GM12878 (cell line): ENCODE measurements around the gene RIPOR1. TPM values are rescaled to one million over a fixed set of nuclear protein-coding genes. Genes with fewer than 3 reads are reported as not detected.

Source experiments
- ATAC-seq: fragments of 200-7000 bp; cut with Tn5 transposase; 3 replicates; pipeline ENCODE4 v1.9.1; 2020; ENCODE audit warnings: mild to moderate bottlenecking, moderate library complexity
- BruUV-seq: library from RNA; stranded (reverse); fragments of 400-500 nt; replicated peaks from 2 replicates; lab custom pipeline; 2021; lab: Mats Ljungman, UMichigan
- CTCF ChIA-PET: fragments of 300-600 bp; sonication (Branson Sonifier 250); formaldehyde crosslinking; extraction: SDS; loops from one replicate; lab custom pipeline; 2021; ENCODE audit warnings: inconsistent platforms; lab: Yijun Ruan, JAX
- POLR2A ChIA-PET: fragments of 350-600 bp; formaldehyde crosslinking; extraction: SDS; loops from one replicate; lab custom pipeline; 2021; ENCODE audit warnings: inconsistent platforms; lab: Charles Lee
- RAD21 ChIA-PET: fragments of 300-600 bp; sonication (Branson Sonifier 250); formaldehyde crosslinking; loops from one replicate; lab custom pipeline; 2023; ENCODE audit warnings: antibody characterized with exemption; ENCODE audit not compliant: unreplicated experiment; lab: Charles Lee
- SMC1A ChIA-PET: fragments of 300-600 bp; sonication (Branson Sonifier 250); formaldehyde crosslinking; loops from one replicate; lab custom pipeline; 2023; ENCODE audit not compliant: unreplicated experiment, uncharacterized antibody; lab: Charles Lee
- DNase-seq: peaks from one replicate; pipeline ENCODE4 v3.0.0-alpha.2; 2011; ENCODE audit warnings: low read depth, low spot score
- FAIRE-seq: peaks from 3 replicates; lab custom pipeline; 2011; peaks lifted over from hg19 to GRCh38; lab: Jason Lieb, UNC
- H2AFZ ChIP-seq: 2 replicates; pipeline ENCODE4 v1.6.0; 2011; ENCODE audit warnings: low read depth, low read length, control low read depth; ENCODE audit not compliant: control insufficient read depth
- H3K27ac ChIP-seq: 2 replicates; pipeline ENCODE4 v1.5.1; 2011; ENCODE audit warnings: control low read depth; ENCODE audit not compliant: control insufficient read depth, insufficient read depth
- H3K27me3 ChIP-seq, 2 experiments: replicated peaks in 1 of 2; 2 replicates each; pipeline versions ENCODE4 v1.6.0 to v1.6.1; 2011; ENCODE audit warnings: low read length in 1 of 2; ENCODE audit not compliant: control insufficient read depth in 2 of 2, insufficient read depth in 2 of 2
- H3K36me3 ChIP-seq, 2 experiments: 2 replicates each; pipeline ENCODE4 v1.5.1; 2011; ENCODE audit warnings: low read length in 1 of 2; ENCODE audit not compliant: control insufficient read depth in 2 of 2, insufficient read depth in 2 of 2
- H3K4me1 ChIP-seq: 2 replicates; pipeline ENCODE4 v1.6.1; 2011; ENCODE audit warnings: mild to moderate bottlenecking, low read length, moderate library complexity, mixed read lengths; ENCODE audit not compliant: control insufficient read depth, insufficient read depth
- H3K4me2 ChIP-seq: 2 replicates; pipeline ENCODE4 v1.6.0; 2011; ENCODE audit warnings: control low read depth; ENCODE audit not compliant: control insufficient read depth, insufficient read depth
- H3K4me3 ChIP-seq: fragments of 200-600 bp; sonication (generic); 2 replicates; pipeline ENCODE4 v1.5.1; 2016
- H3K79me2 ChIP-seq: 2 replicates; pipeline ENCODE4 v1.6.0; 2011; ENCODE audit warnings: low read length; ENCODE audit not compliant: control insufficient read depth, insufficient read depth
- H3K9ac ChIP-seq: 2 replicates; pipeline ENCODE4 v1.8.0; 2011; ENCODE audit warnings: low read length, control low read depth, mixed read lengths; ENCODE audit not compliant: control insufficient read depth, insufficient read depth
- H3K9me3 ChIP-seq: replicated peaks from 3 replicates; pipeline ENCODE4 v1.5.1; 2011; ENCODE audit warnings: mild to moderate bottlenecking, low read length; ENCODE audit not compliant: control insufficient read depth, insufficient read depth
- H4K20me1 ChIP-seq: 2 replicates; pipeline ENCODE4 v1.6.0; 2011; ENCODE audit not compliant: control insufficient read depth, insufficient read depth
- CHD2 ChIP-seq: IDR thresholded peaks from 2 replicates; pipeline ENCODE4 v1.6.1; 2011; ENCODE audit warnings: low read depth, low read length, improper control_type of control experiment, borderline replicate concordance
- EZH2 ChIP-seq: IDR thresholded peaks from 2 replicates; pipeline ENCODE4 v1.6.1; 2012; ENCODE audit warnings: low read depth, mild to moderate bottlenecking, control low read depth, inconsistent platforms, low read length, borderline replicate concordance; ENCODE audit not compliant: control insufficient read depth
- HSF1 ChIP-seq: fragments of 150-350 bp; IDR thresholded peaks from 2 replicates; pipeline ENCODE4 v1.6.1; 2014; ENCODE audit warnings: mild to moderate bottlenecking, low read depth, low read length
- LARP7 ChIP-seq: fragments of 450-650 bp; IDR thresholded peaks from 2 replicates; pipeline ENCODE4 v1.6.1; 2017; ENCODE audit warnings: mild to moderate bottlenecking
- NBN ChIP-seq: fragments of 450-650 bp; IDR thresholded peaks from 2 replicates; pipeline ENCODE4 v1.6.1; 2016
- NR2C2 ChIP-seq: IDR thresholded peaks from 2 replicates; pipeline ENCODE4 v1.6.1; 2011; ENCODE audit warnings: borderline replicate concordance, low read depth; ENCODE audit not compliant: control insufficient read depth, insufficient read length
- RCOR1 ChIP-seq: conservative IDR thresholded peaks from 2 replicates; pipeline ENCODE4 v1.6.1; 2012; ENCODE audit warnings: low read depth, low read length, improper control_type of control experiment
- RELA ChIP-seq: fragments of 450-650 bp; IDR thresholded peaks from 2 replicates; pipeline ENCODE4 v1.8.0; 2014; ENCODE audit warnings: borderline replicate concordance; ENCODE audit not compliant: partially characterized antibody
- SKIL ChIP-seq: fragments of 450-650 bp; IDR thresholded peaks from 2 replicates; pipeline ENCODE4 v1.6.1; 2017; ENCODE audit warnings: mild to moderate bottlenecking, low read depth, inconsistent platforms; ENCODE audit not compliant: poor library complexity, severe bottlenecking
- SP1 ChIP-seq: IDR thresholded peaks from one replicate; pipeline ENCODE4 v1.6.1; 2011; ENCODE audit warnings: low read depth, low read length
- TCF3 ChIP-seq: IDR thresholded peaks from 2 replicates; pipeline ENCODE4 v1.6.1; 2012; ENCODE audit warnings: low read depth, mild to moderate bottlenecking, low read length, borderline replicate concordance; ENCODE audit not compliant: insufficient read depth
- YBX1 ChIP-seq: fragments of 450-650 bp; IDR thresholded peaks from 2 replicates; pipeline ENCODE4 v1.6.1; 2016; ENCODE audit warnings: antibody characterized with exemption
- ZBTB4 ChIP-seq: fragments of 450-650 bp; formaldehyde crosslinking; IDR thresholded peaks from 2 replicates; pipeline ENCODE4 v1.4.0; 2022; ENCODE audit warnings: mild to moderate bottlenecking, moderate library complexity
- ZNF274 ChIP-seq: IDR thresholded peaks from one replicate; pipeline ENCODE4 v1.8.0; 2011; ENCODE audit not compliant: insufficient read length, insufficient read depth
- WGBS: methylation state at CpG from one replicate; pipeline ENCODE4 v1.1.6; 2016; ENCODE audit warnings: low lambda C conversion rate; ENCODE audit not compliant: insufficient replicate concordance, insufficient coverage; ENCODE audit errors: missing lambda C conversion rate; 5-methylcytosine and 5-hydroxymethylcytosine counted together
- in situ Hi-C: fragments of 300-500 bp; cut with MboI; formaldehyde crosslinking; loops from 9 replicates; pipeline ENCODE4 v1.14.3; 2018; ENCODE audit warnings: mixed read lengths
- intact Hi-C: fragments of 100-400 bp; cut with micrococcal nuclease; formaldehyde crosslinking; loops from one replicate; pipeline ENCODE4 v1.14.2; 2022; ENCODE audit not compliant: unreplicated experiment
- polyA plus RNA-seq, 11 experiments: library from polyadenylated mRNA; depleted of rRNA in 4 of 11; unstranded in 6 of 11; stranded (reverse) in 5 of 11; fragments of >200 nt; fragmentation: Nextera tagmentation in 4 of 11; fragmentation: Illumina TruSeq in 1 of 11; extraction: Ambion mirVana in 4 of 11; extraction: Trizol in 1 of 11; gene quantifications; 1 replicate in 1 of 11; 2 replicates in 10 of 11; pipeline versions ENCODE4 v1.2.1 to v1.2.3, GENCODE V29; 2011 to 2016; ENCODE audit warnings: inconsistent platforms in 2 of 11, missing spikeins in 2 of 11, low read depth in 1 of 11
- total RNA-seq, 4 experiments: library from RNA; depleted of rRNA in 3 of 4; stranded (reverse); fragments of >200 nt in 3 of 4; fragmentation: Illumina TruSeq in 1 of 4; extraction: Trizol in 1 of 4; gene quantifications; 2 replicates each; pipeline versions ENCODE4 v1.2.1 to v1.2.3, GENCODE V29; 2013 to 2021
- TF ChIP-seq, protein P1 (sequence below): fragments of 450-650 bp; IDR thresholded peaks from 2 replicates; pipeline ENCODE4 v1.6.1; 2017; ENCODE audit warnings: mild to moderate bottlenecking

The RIPOR1 gene
- total and polyA plus RNA-seq, 10 of the 15 experiments (the other 5 are each of a cell fraction or from before 2014, with no cell fraction given): 0.13 to 28.5 (median 7.0) TPM

- CTCF ChIA-PET: interaction anchor here (1.1 to 3.6 kb wide), 3 partner anchors 12 to 267 kb away, joined by 3 to 17 read pairs (median 12); partner anchors contain the start of gene CTCF
- ATAC-seq: no peak
- Histone ChIP-seq H3K79me2 (no peaks in the 10 kb centered on the region), H3K4me2 (no peak overlapping the region), H3K27me3 (no peaks in the 10 kb centered on the region), H3K27ac (no peak overlapping the region), H3K4me3 (no peak overlapping the region), H2AFZ (no peak overlapping the region), H3K36me3 (peaks cover 4 to 7% of the 10 kb centered on the region in 2 experiments; a peak in 3 of 4 replicates), H4K20me1 (no peaks in the 10 kb centered on the region), H3K9me3 (no peaks in the 10 kb centered on the region), H3K4me1 (peaks cover 47% of the 10 kb centered on the region), H3K9ac (no peak overlapping the region)
- POLR2A ChIA-PET: interaction anchor here (1.1 kb wide), 1 partner anchor 29 kb away, joined by 3 read pairs; no protein-coding TSS in a partner anchor
- TF ChIP-seq EZH2 (no peak), NR2C2 (no peak), RELA (no peak), ZNF274 (no peak), SKIL (no peak), CHD2 (no peak), HSF1 (no peak), ZBTB4 (no peak), YBX1 (no peak), NBN (no peak), SP1 (no peak), TCF3 (no peak), LARP7 (no peak), RCOR1 (no peak)
- TF ChIP-seq, protein P1, sequence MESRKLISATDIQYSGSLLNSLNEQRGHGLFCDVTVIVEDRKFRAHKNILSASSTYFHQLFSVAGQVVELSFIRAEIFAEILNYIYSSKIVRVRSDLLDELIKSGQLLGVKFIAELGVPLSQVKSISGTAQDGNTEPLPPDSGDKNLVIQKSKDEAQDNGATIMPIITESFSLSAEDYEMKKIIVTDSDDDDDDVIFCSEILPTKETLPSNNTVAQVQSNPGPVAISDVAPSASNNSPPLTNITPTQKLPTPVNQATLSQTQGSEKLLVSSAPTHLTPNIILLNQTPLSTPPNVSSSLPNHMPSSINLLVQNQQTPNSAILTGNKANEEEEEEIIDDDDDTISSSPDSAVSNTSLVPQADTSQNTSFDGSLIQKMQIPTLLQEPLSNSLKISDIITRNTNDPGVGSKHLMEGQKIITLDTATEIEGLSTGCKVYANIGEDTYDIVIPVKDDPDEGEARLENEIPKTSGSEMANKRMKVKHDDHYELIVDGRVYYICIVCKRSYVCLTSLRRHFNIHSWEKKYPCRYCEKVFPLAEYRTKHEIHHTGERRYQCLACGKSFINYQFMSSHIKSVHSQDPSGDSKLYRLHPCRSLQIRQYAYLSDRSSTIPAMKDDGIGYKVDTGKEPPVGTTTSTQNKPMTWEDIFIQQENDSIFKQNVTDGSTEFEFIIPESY: no peak
- intact Hi-C loops: no loop called here
- in situ Hi-C loops: loop anchor here (5.0 kb wide), 1 partner anchor 92 kb away; no protein-coding TSS in a partner anchor
- RAD21 ChIA-PET: interaction anchor here (3.9 kb wide), 1 partner anchor 94 kb away, joined by 14 read pairs; the partner anchor contains the start of gene CARMIL2
- WGBS: 100% methylated on average over 1 of the region's 1 CpG
- SMC1A ChIA-PET: interaction anchor here (0.9 kb wide), 1 partner anchor 20 kb away, joined by 3 read pairs; no protein-coding TSS in a partner anchor
- DNase-seq: no peak
- BruUV-seq: no TSS peak
- no peak for FAIRE-seq
Observed at GRCh38 chr16:67549936-67550335, 21.3 kb downstream of the RIPOR1 start.
